Stomach (tissue), 4 donors: Measurements from ENCODE around the gene ST7L.

Source experiments
- EP300 ChIP-seq: sonication (generic); formaldehyde crosslinking; IDR thresholded peaks from one replicate; pipeline ENCODE4 v1.6.1; 2017; ENCODE audit warnings: antibody characterized with exemption
- POLR2AphosphoS5 ChIP-seq, 3 donors: sonication (generic); formaldehyde crosslinking; IDR thresholded peaks; one replicate each; pipeline ENCODE4 v1.6.1; 2016; ENCODE audit warnings: antibody characterized with exemption in 3 of 3

- TF ChIP-seq EP300 = no peak
- no peak for TF ChIP-seq POLR2AphosphoS5 (IDR thresholded peaks at IDR 0.05)
Observed at GRCh38 chr1:112643080-112643479, 24.1 kb upstream of the ST7L start.
